Keratinocyte (primary cell): Measurements from ENCODE around the gene FAM234A. TPM values are rescaled to one million over a fixed set of nuclear protein-coding genes. Genes with fewer than 3 reads are reported as not detected.

Source experiments
- DNase-seq: peaks from one replicate; pipeline ENCODE4 v3.0.0-alpha.2; 2011; ENCODE audit warnings: low read depth, missing footprints, low spot score
- FAIRE-seq: peaks from 2 replicates; lab custom pipeline; 2011; peaks lifted over from hg19 to GRCh38; lab: Jason Lieb, UNC
- H2AFZ ChIP-seq: 2 replicates; pipeline ENCODE4 v1.6.0; 2012; ENCODE audit warnings: low read length, control low read depth, inconsistent platforms; ENCODE audit not compliant: control insufficient read depth
- H3K27ac ChIP-seq: 2 replicates; pipeline ENCODE4 v1.5.1; 2011; ENCODE audit warnings: low read length; ENCODE audit not compliant: control insufficient read depth, insufficient read depth
- H3K27me3 ChIP-seq: 3 replicates; pipeline ENCODE4 v1.6.0; 2011; ENCODE audit warnings: low read length; ENCODE audit not compliant: control insufficient read depth, insufficient read depth; ENCODE audit errors: extremely low read depth
- H3K36me3 ChIP-seq, 2 experiments: 2 replicates in 1 of 2; 3 replicates in 1 of 2; pipeline ENCODE4 v1.5.1; 2011; ENCODE audit warnings: low read length in 2 of 2, mild to moderate bottlenecking in 1 of 2; ENCODE audit not compliant: control insufficient read depth in 2 of 2, insufficient read depth in 2 of 2; ENCODE audit errors: extremely low read depth in 1 of 2
- H3K4me1 ChIP-seq: 3 replicates; pipeline ENCODE4 v1.5.1; 2011; ENCODE audit warnings: low read length; ENCODE audit not compliant: control insufficient read depth, insufficient read depth; ENCODE audit errors: extremely low read depth
- H3K4me2 ChIP-seq: 3 replicates; pipeline ENCODE4 v1.6.0; 2011; ENCODE audit warnings: low read depth, low read length; ENCODE audit not compliant: control insufficient read depth, insufficient read depth; ENCODE audit errors: extremely low read depth
- H3K4me3 ChIP-seq, 3 experiments: fragments of 200-600 bp in 1 of 3; sonication (generic) in 1 of 3; 2 replicates in 2 of 3; 3 replicates in 1 of 3; pipeline ENCODE4 v1.5.1; 2011 to 2016; ENCODE audit warnings: low read length in 3 of 3, mild to moderate bottlenecking in 3 of 3, control low read depth in 2 of 3, inconsistent platforms in 1 of 3, low read depth in 1 of 3, mixed read lengths in 1 of 3, mixed run types in 1 of 3, moderate library complexity in 1 of 3; ENCODE audit not compliant: control insufficient read depth in 2 of 3, insufficient read depth in 2 of 3; ENCODE audit errors: extremely low read depth in 1 of 3
- H3K79me2 ChIP-seq: 2 replicates; pipeline ENCODE4 v1.6.0; 2012; ENCODE audit warnings: low read length; ENCODE audit not compliant: control insufficient read depth, insufficient read depth
- H3K9ac ChIP-seq: 3 replicates; pipeline ENCODE4 v1.6.0; 2011; ENCODE audit warnings: low read length; ENCODE audit not compliant: control insufficient read depth, insufficient read depth; ENCODE audit errors: extremely low read depth
- H3K9me1 ChIP-seq: 3 replicates; pipeline ENCODE4 v1.6.0; 2011; ENCODE audit warnings: low read length; ENCODE audit not compliant: control insufficient read depth, insufficient read depth; ENCODE audit errors: extremely low read depth
- H3K9me3 ChIP-seq: 2 replicates; pipeline ENCODE4 v1.5.1; 2012; ENCODE audit warnings: low read depth, low read length; ENCODE audit not compliant: control insufficient read depth
- H4K20me1 ChIP-seq: 3 replicates; pipeline ENCODE4 v1.6.0; 2011; ENCODE audit warnings: low read length; ENCODE audit not compliant: control insufficient read depth, insufficient read depth; ENCODE audit errors: extremely low read depth
- CTCF ChIP-seq, 3 experiments: IDR thresholded peaks in 1 of 3; conservative IDR thresholded peaks in 1 of 3; optimal IDR thresholded peaks in 1 of 3; 2 replicates in 2 of 3; 3 replicates in 1 of 3; pipeline versions ENCODE3 to v1.5.1; 2011; ENCODE audit warnings: low read length in 3 of 3, mild to moderate bottlenecking in 3 of 3, moderate library complexity in 2 of 3, control low read depth in 1 of 3, inconsistent platforms in 1 of 3; ENCODE audit not compliant: insufficient read depth in 2 of 3; ENCODE audit errors: extremely low read depth in 1 of 3
- EZH2 ChIP-seq: IDR thresholded peaks from one replicate; pipeline ENCODE4 v1.6.1; 2012; ENCODE audit warnings: inconsistent platforms, mild to moderate bottlenecking, low read length, moderate library complexity
- dilution Hi-C: fragments of 300-500 bp; cut with MboI; formaldehyde crosslinking; loops from one replicate; pipeline ENCODE4 v1.7.0; 2020; ENCODE audit warnings: low sequenced_read_pairs; ENCODE audit not compliant: extremely low pct_ligation_motif_present
- polyA plus RNA-seq, 5 experiments: library from polyadenylated mRNA; depleted of rRNA in 3 of 5; stranded (reverse) in 3 of 5; stranded (forward) in 1 of 5; unstranded in 1 of 5; fragments of >200 nt; gene quantifications; 1 replicate in 1 of 5; 2 replicates in 3 of 5; 3 replicates in 1 of 5; pipeline versions ENCODE4 v1.2.1 to v1.2.3, GENCODE V29; 2011 to 2012; ENCODE audit warnings: missing spikeins in 2 of 5, low read depth in 1 of 5, low replicate concordance in 1 of 5

FAM234A gene
- polyA plus RNA-seq, 1 donor (not counting 4 experiments of a cell fraction or from before 2014, with no cell fraction given), result 18.3 TPM

- peaks cover 35% of the 10 kb centered on the region for H3K27me3 ChIP-seq
- no peak for TF ChIP-seq EZH2
- no peak for TF ChIP-seq CTCF (optimal IDR thresholded peaks at IDR 0.05 in 1 of 3, IDR thresholded peaks at IDR 0.05 in 1 of 3, conservative IDR thresholded peaks at IDR 0.05 in 1 of 3; ENCODE audit: extremely low read depth in 1 of 3, insufficient read depth in 2 of 3, low read length in 3 of 3)
Observed at GRCh38 chr16:273547-274421, 39.2 kb downstream of the FAM234A start.

GRCh38 chr16:275041-275641, 40.5 kb downstream of the FAM234A start:
- dilution Hi-C loops, result no loop called here
- no peak for FAIRE-seq
- H3K27me3 ChIP-seq, result peaks cover 41% of the 10 kb centered on the region
- DNase-seq, result no peak
- no peak overlapping the region for H3K9ac ChIP-seq
- H3K9me1 ChIP-seq, result no peaks in the 10 kb centered on the region
- H3K4me1 ChIP-seq, result no peaks in the 10 kb centered on the region
- H2AFZ ChIP-seq, result no peak overlapping the region
- no peaks in the 10 kb centered on the region for H4K20me1 ChIP-seq
- H3K4me3 ChIP-seq, result no peak overlapping the region
- H3K9me3 ChIP-seq, result no peaks in the 10 kb centered on the region
- no peaks in the 10 kb centered on the region for H3K36me3 ChIP-seq
- peak; percentile 83 for TF ChIP-seq EZH2
- no peak for TF ChIP-seq CTCF (optimal IDR thresholded peaks at IDR 0.05 in 1 of 3, IDR thresholded peaks at IDR 0.05 in 1 of 3, conservative IDR thresholded peaks at IDR 0.05 in 1 of 3; ENCODE audit: extremely low read depth in 1 of 3, insufficient read depth in 2 of 3, low read length in 3 of 3)
- peak overlapping the region; percentile 37 for H3K4me2 ChIP-seq
- H3K27ac ChIP-seq, result no peak overlapping the region
- H3K79me2 ChIP-seq, result no peaks in the 10 kb centered on the region

More at GRCh38 chr16:273547-274421, 39.2 kb downstream of the FAM234A start:
- Histone ChIP-seq H4K20me1 (no peaks in the 10 kb centered on the region), H3K79me2 (no peaks in the 10 kb centered on the region), H3K4me3 (no peak overlapping the region), H3K27ac (no peak overlapping the region), H3K36me3 (no peaks in the 10 kb centered on the region), H3K4me1 (no peaks in the 10 kb centered on the region), H3K4me2 (no peak overlapping the region), H2AFZ (no peak overlapping the region), H3K9ac (no peak overlapping the region), H3K9me1 (no peaks in the 10 kb centered on the region), H3K9me3 (no peaks in the 10 kb centered on the region)
- FAIRE-seq (no peak), DNase-seq (no peak)
- dilution Hi-C loops, result no loop called here
